Right atrium auricular region (tissue), 2 donors: ENCODE measurements around the gene PKP4. TPM values are rescaled to one million over a fixed set of nuclear protein-coding genes. Genes with fewer than 3 reads are reported as not detected.

Source experiments
- DNase-seq: peaks from one replicate; pipeline ENCODE4 v3.0.0-alpha.2; 2019; ENCODE audit warnings: low spot score
- H3K27ac ChIP-seq, 2 donors: fragments of 200-600 bp; sonication (generic); 1 replicate in 1 of 2; 2 replicates in 1 of 2; pipeline ENCODE4 v1.5.1; 2016 to 2019
- H3K27me3 ChIP-seq, 2 donors: fragments of 200-600 bp; sonication (generic); one replicate each; pipeline versions ENCODE4 v1.5.1 to v1.6.0; 2017 to 2019
- H3K36me3 ChIP-seq: fragments of 200-600 bp; sonication (generic); one replicate; pipeline ENCODE4 v1.5.1; 2016
- H3K4me1 ChIP-seq, 2 donors: fragments of 200-600 bp; sonication (generic); one replicate each; pipeline versions ENCODE4 v1.5.1 to v1.6.0; 2017 to 2019
- H3K4me3 ChIP-seq, 2 donors: fragments of 200-600 bp; sonication (generic); 1 replicate in 1 of 2; 2 replicates in 1 of 2; pipeline ENCODE4 v1.5.1; 2017 to 2019; ENCODE audit warnings: mild to moderate bottlenecking in 1 of 2, moderate library complexity in 1 of 2
- H3K9me3 ChIP-seq, 2 donors: fragments of 200-600 bp; sonication (generic); one replicate each; pipeline ENCODE4 v1.5.1; 2019
- total RNA-seq, 2 donors: library from RNA; depleted of rRNA; stranded (reverse); fragments of >200 nt; gene quantifications; one replicate each; pipeline ENCODE4 v1.1.0, GENCODE V29; 2016
- TF ChIP-seq, protein P1 (sequence below), 2 donors: fragments of 200-600 bp; sonication (generic); IDR thresholded peaks; one replicate each; pipeline ENCODE4 v1.5.1; 2019; ENCODE audit warnings: antibody characterized with exemption in 2 of 2

PKP4 gene
- total RNA-seq, 2 donors from 2014 or later: 36.2 to 39.2 TPM

GRCh38 chr2:158658396-158658795 is 201.6 kb downstream of the PKP4 start:
- no peak for DNase-seq

GRCh38 chr2:158659483-158659882 is 202.7 kb downstream of the PKP4 start:
- no peak overlapping the region for H3K27ac ChIP-seq
- TF ChIP-seq, protein P1, sequence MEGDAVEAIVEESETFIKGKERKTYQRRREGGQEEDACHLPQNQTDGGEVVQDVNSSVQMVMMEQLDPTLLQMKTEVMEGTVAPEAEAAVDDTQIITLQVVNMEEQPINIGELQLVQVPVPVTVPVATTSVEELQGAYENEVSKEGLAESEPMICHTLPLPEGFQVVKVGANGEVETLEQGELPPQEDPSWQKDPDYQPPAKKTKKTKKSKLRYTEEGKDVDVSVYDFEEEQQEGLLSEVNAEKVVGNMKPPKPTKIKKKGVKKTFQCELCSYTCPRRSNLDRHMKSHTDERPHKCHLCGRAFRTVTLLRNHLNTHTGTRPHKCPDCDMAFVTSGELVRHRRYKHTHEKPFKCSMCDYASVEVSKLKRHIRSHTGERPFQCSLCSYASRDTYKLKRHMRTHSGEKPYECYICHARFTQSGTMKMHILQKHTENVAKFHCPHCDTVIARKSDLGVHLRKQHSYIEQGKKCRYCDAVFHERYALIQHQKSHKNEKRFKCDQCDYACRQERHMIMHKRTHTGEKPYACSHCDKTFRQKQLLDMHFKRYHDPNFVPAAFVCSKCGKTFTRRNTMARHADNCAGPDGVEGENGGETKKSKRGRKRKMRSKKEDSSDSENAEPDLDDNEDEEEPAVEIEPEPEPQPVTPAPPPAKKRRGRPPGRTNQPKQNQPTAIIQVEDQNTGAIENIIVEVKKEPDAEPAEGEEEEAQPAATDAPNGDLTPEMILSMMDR (IDR thresholded peaks at IDR 0.05): no peak
- no peak overlapping the region for H3K4me3 ChIP-seq
- H3K4me1 ChIP-seq: peaks cover 0 to 5% of the 10 kb centered on the region in 2 donors
- H3K9me3 ChIP-seq: no peaks in the 10 kb centered on the region
- H3K27me3 ChIP-seq: no peaks in the 10 kb centered on the region
- no peak for DNase-seq
- peaks cover 27% of the 10 kb centered on the region for H3K36me3 ChIP-seq

More at GRCh38 chr2:158658396-158658795, 201.6 kb downstream of the PKP4 start:
- TF ChIP-seq, protein P1 (IDR thresholded peaks at IDR 0.05): no peak
- Histone ChIP-seq H3K9me3 (no peaks in the 10 kb centered on the region), H3K27ac (no peak overlapping the region), H3K27me3 (no peaks in the 10 kb centered on the region), H3K4me1 (no peaks in the 10 kb centered on the region), H3K4me3 (no peak overlapping the region), H3K36me3 (peaks cover 19% of the 10 kb centered on the region)

- H3K4me3 ChIP-seq: no peak overlapping the region
- no peaks in the 10 kb centered on the region for H3K9me3 ChIP-seq
- peaks cover 0 to 22% of the 10 kb centered on the region in 2 donors for H3K4me1 ChIP-seq
- H3K27me3 ChIP-seq: no peaks in the 10 kb centered on the region
- DNase-seq: no peak
- H3K27ac ChIP-seq: no peak overlapping the region
- peaks cover 27% of the 10 kb centered on the region for H3K36me3 ChIP-seq
- TF ChIP-seq, protein P1 (IDR thresholded peaks at IDR 0.05): no peak
These were observed 204.5 kb downstream of the PKP4 start for GRCh38 chr2:158661231-158661630.

GRCh38 chr2:158662421-158662820 is 205.7 kb downstream of the PKP4 start:
- peaks cover 27% of the 10 kb centered on the region for H3K36me3 ChIP-seq
- no peak for DNase-seq
- no peak overlapping the region for H3K27ac ChIP-seq
- no peaks in the 10 kb centered on the region for H3K27me3 ChIP-seq
- no peak overlapping the region for H3K4me3 ChIP-seq
- peaks cover 0 to 34% of the 10 kb centered on the region in 2 donors for H3K4me1 ChIP-seq
- TF ChIP-seq, protein P1 (IDR thresholded peaks at IDR 0.05): no peak
- no peaks in the 10 kb centered on the region for H3K9me3 ChIP-seq

- Histone ChIP-seq H3K36me3 (peaks cover 27% of the 10 kb centered on the region), H3K9me3 (no peaks in the 10 kb centered on the region), H3K4me3 (no peak overlapping the region), H3K4me1 (peaks cover 0 to 46% of the 10 kb centered on the region in 2 donors), H3K27ac (no peak overlapping the region), H3K27me3 (no peaks in the 10 kb centered on the region)
- DNase-seq: no peak
- TF ChIP-seq, protein P1 (IDR thresholded peaks at IDR 0.05): no peak
These were observed 207.0 kb downstream of the PKP4 start for GRCh38 chr2:158663796-158664195.

DNA sequence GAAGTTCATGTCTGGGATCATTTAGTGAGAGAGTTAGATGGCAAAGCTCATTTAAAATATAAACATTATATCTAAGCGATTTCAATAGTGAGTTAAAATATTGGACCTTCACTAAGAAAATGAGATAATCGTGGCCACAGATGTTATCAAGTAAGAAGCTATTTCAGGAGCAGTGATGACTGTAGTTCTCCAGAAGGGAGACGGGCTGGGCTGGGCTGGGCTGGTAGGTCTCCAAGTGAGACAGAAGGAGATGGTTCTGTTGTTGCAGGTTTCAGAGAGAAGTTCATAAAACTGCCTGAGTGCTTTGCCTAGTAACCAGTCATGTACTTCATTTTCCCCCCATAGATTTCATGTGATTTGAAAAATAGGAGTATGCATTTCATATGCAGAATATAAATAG is 208.2 kb downstream of the PKP4 start:
- Histone ChIP-seq H3K36me3 (peaks cover 29% of the 10 kb centered on the region), H3K4me1 (peaks cover 0 to 46% of the 10 kb centered on the region in 2 donors), H3K27me3 (no peaks in the 10 kb centered on the region), H3K4me3 (no peak overlapping the region), H3K27ac (no peak overlapping the region), H3K9me3 (no peaks in the 10 kb centered on the region)
- TF ChIP-seq, protein P1 (IDR thresholded peaks at IDR 0.05): no peak
- no peak for DNase-seq
